Stomach smooth muscle (tissue), 2 donors: Measurements from ENCODE around the gene JARID2.
"Not testable (repeated sequence)": the region's sequence is repeated elsewhere in the genome, so short reads cannot be mapped to it uniquely, and the experiment has no call there.

Experiments
- H3K27ac ChIP-seq: one replicate; pipeline ENCODE4 v1.7.0; 2013; ENCODE audit warnings: mild to moderate bottlenecking, low read length, inconsistent platforms
- H3K27me3 ChIP-seq, 2 donors: one replicate each; pipeline ENCODE4 v1.7.0; 2013; ENCODE audit warnings: low read length in 2 of 2; ENCODE audit not compliant: insufficient read depth in 2 of 2, control insufficient read depth in 1 of 2
- H3K36me3 ChIP-seq, 2 donors: one replicate each; pipeline ENCODE4 v1.7.0; 2013; ENCODE audit warnings: low read length in 2 of 2; ENCODE audit not compliant: control insufficient read depth in 2 of 2, insufficient read depth in 2 of 2
- H3K4me1 ChIP-seq: one replicate; pipeline ENCODE4 v1.7.0; 2013; ENCODE audit warnings: low read length; ENCODE audit not compliant: control insufficient read depth, insufficient read depth
- H3K4me3 ChIP-seq, 2 donors: one replicate each; pipeline ENCODE4 v1.7.0; 2013; ENCODE audit warnings: low read length in 2 of 2
- H3K9ac ChIP-seq, 2 donors: one replicate each; pipeline ENCODE4 v1.7.0; 2013; ENCODE audit warnings: low read length in 2 of 2, mild to moderate bottlenecking in 1 of 2
- H3K9me3 ChIP-seq, 2 donors: one replicate each; pipeline ENCODE4 v1.7.0; 2013; ENCODE audit warnings: low read length in 2 of 2; ENCODE audit not compliant: control insufficient read depth in 2 of 2
- donor health status: healthy.
- donor health status: Pancreatic carcinoma.

The JARID2 gene

GRCh38 chr6:15316754-15317153, 70.9 kb downstream of the JARID2 start:
- Histone ChIP-seq H3K4me1 (peaks cover 15% of the 10 kb centered on the region), H3K4me3 (no peak overlapping the region), H3K36me3 (no peaks in the 10 kb centered on the region), H3K27ac (no peak overlapping the region), H3K9ac (no peak overlapping the region), H3K27me3 (no peaks in the 10 kb centered on the region), H3K9me3 (no peaks in the 10 kb centered on the region)

GRCh38 chr6:15317251-15317650, 71.4 kb downstream of the JARID2 start:
- H3K9me3 ChIP-seq = no peaks in the 10 kb centered on the region
- no peaks in the 10 kb centered on the region for H3K27me3 ChIP-seq
- no peak overlapping the region for H3K27ac ChIP-seq
- H3K4me1 ChIP-seq = peaks cover 15% of the 10 kb centered on the region
- no peak overlapping the region for H3K9ac ChIP-seq
- no peaks in the 10 kb centered on the region for H3K36me3 ChIP-seq
- no peak overlapping the region for H3K4me3 ChIP-seq

- Histone ChIP-seq H3K9ac (no peak overlapping the region), H3K36me3 (no peaks in the 10 kb centered on the region), H3K4me3 (no peak overlapping the region), H3K4me1 (peaks cover 13% of the 10 kb centered on the region), H3K27ac (no peak overlapping the region), H3K27me3 (no peaks in the 10 kb centered on the region), H3K9me3 (no peaks in the 10 kb centered on the region)
These were observed 72.3 kb downstream of the JARID2 start for GRCh38 chr6:15317934-15318902.

- H3K27ac ChIP-seq = no peak overlapping the region
- no peaks in the 10 kb centered on the region for H3K27me3 ChIP-seq
- H3K4me1 ChIP-seq = peaks cover 9% of the 10 kb centered on the region
- H3K9me3 ChIP-seq = no peaks in the 10 kb centered on the region
- H3K4me3 ChIP-seq = no peak overlapping the region
- no peak overlapping the region for H3K9ac ChIP-seq
- no peaks in the 10 kb centered on the region for H3K36me3 ChIP-seq
These were observed 73.8 kb downstream of the JARID2 start for GRCh38 chr6:15319677-15320076.

GRCh38 chr6:15320693-15321092, 74.8 kb downstream of the JARID2 start:
- H3K36me3 ChIP-seq = no peaks in the 10 kb centered on the region
- no peak overlapping the region for H3K9ac ChIP-seq
- no peak overlapping the region for H3K4me3 ChIP-seq
- H3K27me3 ChIP-seq = no peaks in the 10 kb centered on the region
- H3K27ac ChIP-seq = no peak overlapping the region
- peaks cover 9% of the 10 kb centered on the region for H3K4me1 ChIP-seq
- H3K9me3 ChIP-seq = no peaks in the 10 kb centered on the region

GRCh38 chr6:15322184-15322583, 76.3 kb downstream of the JARID2 start:
- Histone ChIP-seq H3K9me3 (no peaks in the 10 kb centered on the region), H3K27me3 (no peaks in the 10 kb centered on the region), H3K9ac (no peak overlapping the region), H3K27ac (no peak overlapping the region), H3K36me3 (no peaks in the 10 kb centered on the region), H3K4me1 (peaks cover 14% of the 10 kb centered on the region), H3K4me3 (no peak overlapping the region)

GRCh38 chr6:15322781-15323536, 77.1 kb downstream of the JARID2 start:
- H3K9ac ChIP-seq = no peak overlapping the region
- H3K4me1 ChIP-seq = peaks cover 14% of the 10 kb centered on the region
- H3K36me3 ChIP-seq = no peaks in the 10 kb centered on the region
- H3K27ac ChIP-seq = no peak overlapping the region
- H3K4me3 ChIP-seq = no peak overlapping the region
- no peaks in the 10 kb centered on the region for H3K9me3 ChIP-seq
- no peaks in the 10 kb centered on the region for H3K27me3 ChIP-seq

- not testable (repeated sequence) for H3K9me3 ChIP-seq, H3K4me3 ChIP-seq, H3K9ac ChIP-seq, H3K4me1 ChIP-seq, H3K27ac ChIP-seq, H3K36me3 ChIP-seq, H3K27me3 ChIP-seq
These were observed 77.7 kb downstream of the JARID2 start for GRCh38 chr6:15323611-15324010.

- no peaks in the 10 kb centered on the region for H3K27me3 ChIP-seq
- H3K4me3 ChIP-seq = no peak overlapping the region
- H3K36me3 ChIP-seq = no peaks in the 10 kb centered on the region
- H3K4me1 ChIP-seq = peaks cover 15% of the 10 kb centered on the region
- H3K9me3 ChIP-seq = no peaks in the 10 kb centered on the region
- H3K27ac ChIP-seq = no peak overlapping the region
- H3K9ac ChIP-seq = no peak overlapping the region
These were observed 78.6 kb downstream of the JARID2 start for GRCh38 chr6:15324427-15324985.

GRCh38 chr6:15325540-15325955, 79.7 kb downstream of the JARID2 start:
- peaks cover 15% of the 10 kb centered on the region for H3K4me1 ChIP-seq
- H3K9me3 ChIP-seq = no peaks in the 10 kb centered on the region
- no peak overlapping the region for H3K9ac ChIP-seq
- H3K27ac ChIP-seq = no peak overlapping the region
- H3K27me3 ChIP-seq = no peaks in the 10 kb centered on the region
- no peaks in the 10 kb centered on the region for H3K36me3 ChIP-seq
- H3K4me3 ChIP-seq = no peak overlapping the region
